Keratinocyte (primary cell): ENCODE results near the gene OLFM2.

Experiments used
- CTCF ChIP-seq, 3 experiments: IDR thresholded peaks in 1 of 3; conservative IDR thresholded peaks in 1 of 3; optimal IDR thresholded peaks in 1 of 3; 2 replicates in 2 of 3; 3 replicates in 1 of 3; pipeline versions ENCODE3 to v1.5.1; 2011; ENCODE audit warnings: low read length in 3 of 3, mild to moderate bottlenecking in 3 of 3, moderate library complexity in 2 of 3, control low read depth in 1 of 3, inconsistent platforms in 1 of 3; ENCODE audit not compliant: insufficient read depth in 2 of 3; ENCODE audit errors: extremely low read depth in 1 of 3
- EZH2 ChIP-seq: IDR thresholded peaks from one replicate; pipeline ENCODE4 v1.6.1; 2012; ENCODE audit warnings: inconsistent platforms, mild to moderate bottlenecking, low read length, moderate library complexity

DNA sequence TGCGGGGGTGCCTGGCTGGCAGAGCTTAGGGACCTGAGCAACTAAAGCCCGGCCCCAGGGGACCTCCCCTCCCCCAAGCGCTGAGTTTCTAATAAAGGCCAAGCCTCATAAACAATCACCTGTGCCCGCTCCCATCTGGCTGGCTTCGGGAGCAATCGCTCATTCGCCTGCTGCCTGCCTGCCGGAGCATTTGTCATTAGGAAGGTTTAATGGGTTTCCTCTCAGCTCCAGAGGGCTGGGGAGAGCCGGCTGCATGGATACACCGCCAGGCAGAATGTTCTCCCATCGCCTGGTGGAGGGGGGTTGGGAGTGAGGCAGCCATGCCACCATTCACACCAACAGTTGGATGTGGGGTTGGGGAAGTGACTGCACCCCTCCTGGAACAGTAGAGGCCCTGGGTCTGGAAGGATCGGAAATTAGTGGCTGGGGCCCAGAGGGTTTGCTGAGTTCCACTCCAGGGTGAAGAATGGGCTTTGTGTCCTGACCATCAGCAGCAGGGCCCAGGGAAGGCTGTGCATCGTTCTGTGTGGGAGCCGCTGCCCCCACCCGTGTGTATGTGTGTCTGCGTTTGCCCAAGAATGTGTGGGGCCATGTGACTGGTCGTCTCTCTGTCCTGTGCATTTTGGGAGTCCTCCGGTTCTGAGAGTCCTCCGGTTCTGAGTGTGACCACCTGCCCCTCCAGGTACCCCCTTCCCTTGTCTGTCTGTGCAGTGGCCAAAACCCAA, 85.9 kb downstream of the OLFM2 start:
- TF ChIP-seq CTCF (optimal IDR thresholded peaks at IDR 0.05 in 1 of 3, IDR thresholded peaks at IDR 0.05 in 1 of 3, conservative IDR thresholded peaks at IDR 0.05 in 1 of 3; ENCODE audit: extremely low read depth in 1 of 3, insufficient read depth in 2 of 3, low read length in 3 of 3), result no peak
- TF ChIP-seq EZH2, result no peak
